Lung (tissue), 12 donors: ENCODE results near the gene ZMYM3. TPM values are rescaled to one million over a fixed set of nuclear protein-coding genes. Genes with fewer than 3 reads are reported as not detected.

Experiments used
- ATAC-seq: fragments of 200-7000 bp; cut with Tn5 transposase; one replicate; pipeline ENCODE4 v1.9.1; 2020; ENCODE audit warnings: moderate number of reproducible peaks; ENCODE audit not compliant: insufficient read depth, low FRiP score
- DNase-seq, 3 donors: peaks; one replicate each; pipeline ENCODE4 v3.0.0-alpha.2; 2013 to 2017
- H3K27ac ChIP-seq, 2 donors: one replicate each; pipeline ENCODE4 v1.5.1; 2013; ENCODE audit warnings: mild to moderate bottlenecking in 2 of 2, moderate library complexity in 2 of 2, control low read depth in 1 of 2, inconsistent platforms in 1 of 2, low read depth in 1 of 2, low read length in 1 of 2
- H3K27me3 ChIP-seq, 3 donors: one replicate each; pipeline ENCODE4 v1.5.1; 2013; ENCODE audit warnings: low read length in 2 of 3; ENCODE audit not compliant: control insufficient read depth in 3 of 3, insufficient read depth in 3 of 3
- H3K36me3 ChIP-seq, 4 donors: one replicate each; pipeline ENCODE4 v1.5.1; 2013; ENCODE audit warnings: low read length in 4 of 4, mild to moderate bottlenecking in 1 of 4, moderate library complexity in 1 of 4; ENCODE audit not compliant: control insufficient read depth in 4 of 4, insufficient read depth in 4 of 4
- H3K4me1 ChIP-seq, 5 donors: one replicate each; pipeline ENCODE4 v1.5.1; 2013; ENCODE audit warnings: low read length in 5 of 5, mild to moderate bottlenecking in 2 of 5, moderate library complexity in 1 of 5; ENCODE audit not compliant: control insufficient read depth in 5 of 5, insufficient read depth in 5 of 5
- H3K4me3 ChIP-seq: one replicate; pipeline ENCODE4 v1.5.1; 2013; ENCODE audit warnings: mild to moderate bottlenecking, control low read depth, moderate library complexity
- H3K9ac ChIP-seq, 2 donors: one replicate each; pipeline ENCODE4 v1.5.1; 2013; ENCODE audit warnings: low read length in 2 of 2, control low read depth in 1 of 2; ENCODE audit not compliant: insufficient read depth in 1 of 2
- H3K9me3 ChIP-seq, 4 donors: one replicate each; pipeline ENCODE4 v1.5.1; 2013; ENCODE audit warnings: low read length in 3 of 4, mild to moderate bottlenecking in 1 of 4, moderate library complexity in 1 of 4; ENCODE audit not compliant: control insufficient read depth in 4 of 4, insufficient read depth in 3 of 4
- WGBS, 2 donors: extraction: QIAGEN DNeasy Blood & Tissue Kit; methylation state at CpG; one replicate each; pipeline ENCODE4 v1.1.7; 2013; 5-methylcytosine and 5-hydroxymethylcytosine counted together
- polyA plus RNA-seq, 2 donors: library from polyadenylated mRNA; stranded (reverse); fragments of 200-250 nt; gene quantifications; one replicate each; pipeline ENCODE4 v1.2.1, GENCODE V29; 2013
- total RNA-seq, 2 donors: library from RNA; depleted of rRNA in 1 of 2; stranded (reverse); fragments of >200 nt in 1 of 2; gene quantifications; one replicate each; pipeline ENCODE4 v1.2.1, GENCODE V29; 2014 to 2021
- TF ChIP-seq, protein P1 (sequence below): IDR thresholded peaks from 2 replicates; pipeline ENCODE4 v1.5.1; 2012; ENCODE audit warnings: mild to moderate bottlenecking; ENCODE audit errors: control extremely low read depth, extremely low read depth
- donor health status: control.
- donor health status: control.
- donor health status: Bipolar disorder and iron deficiency.
- donor health status: healthy.
- donor health status: DM: yes; HTN: yes; CAD: no.

The ZMYM3 gene
- total and polyA plus RNA-seq, 4 donors, result 5.8 to 23.4 (median 15.7) TPM

DNA sequence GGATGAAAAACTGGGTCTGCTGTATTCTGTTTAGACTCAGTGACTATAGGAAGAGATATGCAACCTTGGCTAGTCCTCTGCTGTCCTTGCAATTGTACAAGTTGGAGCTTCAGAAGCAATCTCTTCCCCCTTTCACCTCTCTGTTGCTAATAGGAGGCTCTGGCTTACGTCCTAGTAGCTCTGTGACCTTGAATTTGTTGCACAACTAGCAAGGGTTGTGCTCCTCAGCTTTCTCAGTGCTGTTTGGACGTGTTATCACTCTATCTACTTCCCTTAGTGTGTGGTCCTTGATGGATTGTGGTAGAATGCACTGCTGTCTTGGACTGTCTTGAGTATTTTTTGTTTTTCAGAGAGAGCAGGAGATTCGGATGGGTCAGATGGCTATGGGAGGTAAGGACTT, 44.2 kb upstream of the ZMYM3 start:
- Histone ChIP-seq H3K9me3 (peaks cover 0 to 4% (median 0%) of the 10 kb centered on the region in 4 donors), H3K36me3 (peaks cover 10 to 24% (median 22%) of the 10 kb centered on the region in 4 donors)

DNA sequence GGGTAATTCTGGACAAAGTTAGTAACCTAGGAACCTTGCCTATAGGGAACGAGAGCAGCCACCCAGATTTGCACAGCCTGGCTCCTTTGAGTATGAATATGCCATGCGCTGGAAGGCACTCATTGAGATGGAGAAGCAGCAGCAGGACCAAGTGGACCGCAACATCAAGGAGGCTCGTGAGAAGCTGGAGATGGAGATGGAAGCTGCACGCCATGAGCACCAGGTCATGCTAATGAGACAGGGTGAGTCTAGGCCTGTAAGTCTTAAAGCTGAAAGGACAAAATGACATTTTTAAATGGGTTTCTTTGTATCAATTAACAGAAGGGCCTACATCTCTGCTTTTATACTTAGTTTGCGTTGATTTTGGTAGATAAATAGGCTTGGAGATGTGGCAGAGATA, 42.9 kb upstream of the ZMYM3 start:
- ATAC-seq (no peak), DNase-seq (no peak)
- Histone ChIP-seq H3K9me3 (peaks cover 0 to 2% (median 0%) of the 10 kb centered on the region in 4 donors), H3K4me1 (peaks cover 0 to 2% (median 0%) of the 10 kb centered on the region in 5 donors), H3K27me3 (no peaks in the 10 kb centered on the region), H3K36me3 (peaks cover 10 to 29% (median 26%) of the 10 kb centered on the region in 4 donors), H3K4me3 (no peak overlapping the region), H3K27ac (no peak overlapping the region), H3K9ac (no peak overlapping the region)
- TF ChIP-seq, protein P1, sequence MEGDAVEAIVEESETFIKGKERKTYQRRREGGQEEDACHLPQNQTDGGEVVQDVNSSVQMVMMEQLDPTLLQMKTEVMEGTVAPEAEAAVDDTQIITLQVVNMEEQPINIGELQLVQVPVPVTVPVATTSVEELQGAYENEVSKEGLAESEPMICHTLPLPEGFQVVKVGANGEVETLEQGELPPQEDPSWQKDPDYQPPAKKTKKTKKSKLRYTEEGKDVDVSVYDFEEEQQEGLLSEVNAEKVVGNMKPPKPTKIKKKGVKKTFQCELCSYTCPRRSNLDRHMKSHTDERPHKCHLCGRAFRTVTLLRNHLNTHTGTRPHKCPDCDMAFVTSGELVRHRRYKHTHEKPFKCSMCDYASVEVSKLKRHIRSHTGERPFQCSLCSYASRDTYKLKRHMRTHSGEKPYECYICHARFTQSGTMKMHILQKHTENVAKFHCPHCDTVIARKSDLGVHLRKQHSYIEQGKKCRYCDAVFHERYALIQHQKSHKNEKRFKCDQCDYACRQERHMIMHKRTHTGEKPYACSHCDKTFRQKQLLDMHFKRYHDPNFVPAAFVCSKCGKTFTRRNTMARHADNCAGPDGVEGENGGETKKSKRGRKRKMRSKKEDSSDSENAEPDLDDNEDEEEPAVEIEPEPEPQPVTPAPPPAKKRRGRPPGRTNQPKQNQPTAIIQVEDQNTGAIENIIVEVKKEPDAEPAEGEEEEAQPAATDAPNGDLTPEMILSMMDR, result no peak
- WGBS, 2 donors, result 88 to 98% methylated on average over 6 of the region's 6 CpGs

More for the DNA sequence above, 44.2 kb upstream of the ZMYM3 start:
- WGBS, 2 donors, result 51 to 69% methylated on average over 3 of the region's 3 CpGs
- ATAC-seq (no peak), DNase-seq (no peak)
- Histone ChIP-seq H3K4me3 (no peak overlapping the region), H3K27me3 (no peaks in the 10 kb centered on the region), H3K27ac (no peak overlapping the region), H3K9ac (no peak overlapping the region), H3K4me1 (peaks cover 0 to 5% (median 0%) of the 10 kb centered on the region in 5 donors)
- TF ChIP-seq, protein P1, result no peak

DNA sequence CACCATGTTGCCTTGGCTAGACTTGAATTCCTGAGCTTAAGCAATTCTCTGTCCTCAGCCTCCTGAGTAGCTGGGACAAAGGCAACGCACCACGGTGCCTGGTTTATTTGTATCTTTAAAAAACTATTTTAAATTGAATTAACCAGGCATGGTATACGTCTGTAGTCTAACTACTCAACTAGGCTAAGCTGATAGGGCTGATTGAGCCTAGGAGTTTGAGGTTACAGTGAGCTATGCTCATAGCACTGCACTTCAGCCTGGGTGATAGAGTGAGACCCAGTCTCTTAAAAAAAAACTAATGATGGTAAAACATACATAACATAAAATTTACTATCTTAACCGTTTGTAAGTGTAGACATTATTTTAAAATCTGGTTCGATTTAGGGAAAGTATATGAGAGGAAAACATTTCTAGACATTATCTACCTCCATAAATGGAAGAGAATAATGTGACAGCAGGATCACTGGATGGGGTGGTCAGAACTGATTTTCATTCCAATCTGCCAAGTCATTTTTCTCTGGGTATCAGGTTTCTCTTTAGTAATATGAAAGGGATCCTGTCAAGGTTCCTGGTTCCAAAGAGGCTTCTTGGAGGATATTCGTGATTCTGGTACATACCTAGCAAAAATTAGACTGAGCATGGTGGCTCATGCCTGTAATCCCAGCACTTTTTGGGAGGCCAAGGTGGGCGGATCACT, 38.9 kb upstream of the ZMYM3 start:
- 75 to 95% methylated on average over 7 of the region's 7 CpGs for WGBS, 2 donors
- TF ChIP-seq, protein P1, result no peak
- DNase-seq, result no peak
- ATAC-seq, result no peak
- no peak overlapping the region for H3K27ac ChIP-seq
- H3K9ac ChIP-seq, result no peak overlapping the region
- no peak overlapping the region for H3K4me3 ChIP-seq
- H3K4me1 ChIP-seq, result peaks cover 0 to 2% (median 0%) of the 10 kb centered on the region in 5 donors
- H3K9me3 ChIP-seq, result peaks cover 0 to 2% (median 0%) of the 10 kb centered on the region in 4 donors
- no peaks in the 10 kb centered on the region for H3K27me3 ChIP-seq
- peaks cover 13 to 24% (median 19%) of the 10 kb centered on the region in 4 donors for H3K36me3 ChIP-seq
